IMR-90 (cell line): ENCODE measurements around the gene SLC16A9. TPM values are rescaled to one million over a fixed set of nuclear protein-coding genes. Genes with fewer than 3 reads are reported as not detected.

Experiments
- ATAC-seq: fragments of 200-7000 bp; cut with Tn5 transposase; 2 replicates; pipeline ENCODE4 v1.9.1; 2020; ENCODE audit warnings: low read depth, mild to moderate bottlenecking, moderate library complexity
- BruUV-seq: library from RNA; stranded (reverse); fragments of 400-500 nt; replicated peaks from 2 replicates; lab custom pipeline; 2021; lab: Mats Ljungman, UMichigan
- CTCF ChIA-PET: fragments of 300-600 bp; formaldehyde crosslinking; extraction: SDS; loops from one replicate; lab custom pipeline; 2021; ENCODE audit warnings: antibody characterized with exemption; lab: Yijun Ruan, JAX
- POLR2A ChIA-PET: fragments of 300-600 bp; sonication (Branson Sonifier 250); formaldehyde crosslinking; loops from one replicate; lab custom pipeline; 2022; ENCODE audit warnings: antibody characterized with exemption; ENCODE audit not compliant: unreplicated experiment; lab: Charles Lee
- DNase-seq: peaks from one replicate; pipeline ENCODE4 v3.0.0; 2013
- H2AFZ ChIP-seq: replicated peaks from 2 replicates; pipeline ENCODE3; 2013; ENCODE audit warnings: low read length, mild to moderate bottlenecking; ENCODE audit not compliant: poor library complexity
- H2AK5ac ChIP-seq: 2 replicates; pipeline ENCODE4 v1.6.1; 2013; ENCODE audit warnings: low read depth, low read length, inconsistent platforms
- H2AK9ac ChIP-seq: replicated peaks from 2 replicates; pipeline ENCODE3; 2013; ENCODE audit warnings: mild to moderate bottlenecking, low read depth, low read length, moderate library complexity; ENCODE audit not compliant: poor library complexity
- H2BK120ac ChIP-seq: 2 replicates; pipeline ENCODE4 v1.6.1; 2013; ENCODE audit warnings: low read depth, low read length, inconsistent platforms
- H2BK15ac ChIP-seq: 3 replicates; pipeline ENCODE4 v1.6.1; 2013; ENCODE audit warnings: low read depth, low read length, inconsistent platforms
- H2BK20ac ChIP-seq: 2 replicates; pipeline ENCODE4 v1.6.1; 2013; ENCODE audit warnings: low read depth, mild to moderate bottlenecking, inconsistent platforms, low read length, moderate library complexity
- H2BK5ac ChIP-seq: 2 replicates; pipeline ENCODE4 v1.6.1; 2013; ENCODE audit warnings: mild to moderate bottlenecking, low read depth, low read length, inconsistent platforms; ENCODE audit not compliant: poor library complexity, severe bottlenecking
- H3K14ac ChIP-seq: replicated peaks from 2 replicates; pipeline ENCODE4 v1.6.1; 2013; ENCODE audit warnings: low read depth, low read length, inconsistent platforms
- H3K18ac ChIP-seq: 2 replicates; pipeline ENCODE4 v1.6.1; 2013; ENCODE audit warnings: low read depth, low read length, control low read depth
- H3K23ac ChIP-seq: 2 replicates; pipeline ENCODE4 v1.6.1; 2013; ENCODE audit warnings: low read depth, low read length, inconsistent platforms
- H3K27ac ChIP-seq: 2 replicates; pipeline ENCODE4 v1.5.1; 2013; ENCODE audit warnings: mild to moderate bottlenecking, control low read depth, low read length; ENCODE audit not compliant: insufficient read depth
- H3K27me3 ChIP-seq: 2 replicates; pipeline ENCODE4 v1.6.1; 2013; ENCODE audit warnings: low read length; ENCODE audit not compliant: control insufficient read depth, insufficient read depth
- H3K36me3 ChIP-seq: 2 replicates; pipeline ENCODE4 v1.6.1; 2013; ENCODE audit warnings: low read length, mixed read lengths; ENCODE audit not compliant: control insufficient read depth, insufficient read depth
- H3K4ac ChIP-seq: 2 replicates; pipeline ENCODE4 v1.6.1; 2013; ENCODE audit warnings: low read depth, low read length, inconsistent platforms
- H3K4me1 ChIP-seq: 2 replicates; pipeline ENCODE4 v1.6.1; 2013; ENCODE audit warnings: low read length, mixed read lengths; ENCODE audit not compliant: control insufficient read depth, insufficient read depth
- H3K4me2 ChIP-seq: 2 replicates; pipeline ENCODE4 v1.6.1; 2013; ENCODE audit warnings: low read depth, mild to moderate bottlenecking, control low read depth, low read length, moderate library complexity
- H3K4me3 ChIP-seq: 2 replicates; pipeline ENCODE4 v1.5.1; 2013; ENCODE audit warnings: low read depth, mild to moderate bottlenecking, control low read depth, low read length, moderate library complexity; ENCODE audit not compliant: insufficient read depth
- H3K56ac ChIP-seq: 2 replicates; pipeline ENCODE4 v1.6.1; 2013; ENCODE audit warnings: low read length, inconsistent platforms; ENCODE audit not compliant: insufficient read depth; ENCODE audit errors: extremely low read depth
- H3K79me1 ChIP-seq, 2 experiments: 2 replicates each; pipeline ENCODE4 v1.6.1; 2013; ENCODE audit warnings: low read length in 2 of 2, inconsistent platforms in 1 of 2, low read depth in 1 of 2
- H3K9ac ChIP-seq: 2 replicates; pipeline ENCODE4 v1.6.1; 2013; ENCODE audit warnings: low read depth, low read length, control low read depth
- H3K9me1 ChIP-seq: 2 replicates; pipeline ENCODE4 v1.6.1; 2013; ENCODE audit warnings: low read length, inconsistent platforms; ENCODE audit not compliant: insufficient read depth
- H3K9me3 ChIP-seq: 2 replicates; pipeline ENCODE4 v1.6.1; 2013; ENCODE audit warnings: low read length; ENCODE audit not compliant: control insufficient read depth, insufficient read depth
- H4K20me1 ChIP-seq: 2 replicates; pipeline ENCODE4 v1.6.1; 2013; ENCODE audit warnings: low read length, inconsistent platforms; ENCODE audit not compliant: insufficient read depth
- H4K5ac ChIP-seq: 2 replicates; pipeline ENCODE4 v1.6.1; 2013; ENCODE audit warnings: mild to moderate bottlenecking, low read depth, low read length, control low read depth
- H4K8ac ChIP-seq, 2 experiments: 2 replicates each; pipeline ENCODE4 v1.6.1; 2013; ENCODE audit warnings: low read depth in 2 of 2, low read length in 2 of 2, control low read depth in 1 of 2, inconsistent platforms in 1 of 2
- H4K91ac ChIP-seq: 2 replicates; pipeline ENCODE4 v1.6.1; 2013; ENCODE audit warnings: low read depth, low read length, inconsistent platforms; ENCODE audit not compliant: insufficient read depth
- MAFK ChIP-seq: IDR thresholded peaks from 2 replicates; pipeline ENCODE4 v1.6.1; 2012; ENCODE audit warnings: low read depth, low read length, improper control_type of control experiment
- USF2 ChIP-seq: fragments of 150-350 bp; IDR thresholded peaks from 2 replicates; pipeline ENCODE4 v1.6.1; 2017; ENCODE audit warnings: mild to moderate bottlenecking, antibody characterized with exemption, low read length, low read depth
- WGBS, 2 experiments: methylation state at CpG; one replicate each; pipeline versions ENCODE4 v1.1.5 to v1.1.7; 2013; ENCODE audit warnings: missing lambda C conversion rate in 2 of 2; ENCODE audit not compliant: insufficient read length in 1 of 2; ENCODE audit errors: extremely low coverage in 2 of 2; 5-methylcytosine and 5-hydroxymethylcytosine counted together
- dilution Hi-C: fragments of 300-500 bp; cut with HindIII; formaldehyde crosslinking; loops from one replicate; pipeline ENCODE4 v1.14.3; 2018; ENCODE audit warnings: low sequenced_read_pairs; ENCODE audit not compliant: unreplicated experiment
- in situ Hi-C: fragments of 300-500 bp; cut with MboI; formaldehyde crosslinking; loops from 3 replicates; pipeline ENCODE4 v1.14.3; 2019; ENCODE audit warnings: low sequenced_read_pairs, inconsistent platforms, mixed read lengths
- intact Hi-C: fragments of 100-400 bp; cut with micrococcal nuclease; formaldehyde crosslinking; loops from 2 replicates; pipeline ENCODE4 v1.10.0; 2022
- polyA plus RNA-seq, 3 experiments: library from polyadenylated mRNA; depleted of rRNA; stranded (reverse); fragments of >200 nt; gene quantifications; 2 replicates each; pipeline ENCODE4 v1.2.3, GENCODE V29; 2012; ENCODE audit warnings: low replicate concordance in 1 of 3
- total RNA-seq: library from RNA; depleted of rRNA; stranded (reverse); fragments of >200 nt; gene quantifications from 2 replicates; pipeline ENCODE4 v1.2.3, GENCODE V29; 2012

Gene SLC16A9
- total and polyA plus RNA-seq, 2 of the 4 experiments (the other 2 are of a cell fraction) = 0.18 to 0.26 TPM

GRCh38 chr10:59607970-59608369 is 101.7 kb downstream of the SLC16A9 start:
- CTCF ChIA-PET = interaction anchor here (0.7 to 1.3 kb wide), 2 partner anchors 15 to 207 kb away, joined by 3 to 9 read pairs; no protein-coding TSS in a partner anchor
- no peak overlapping the region for H3K23ac ChIP-seq
- in situ Hi-C loops = loop anchor here (25.0 kb wide), 1 partner anchor 646 kb away; no protein-coding TSS in a partner anchor

More at GRCh38 chr10:59607970-59608369, 101.7 kb downstream of the SLC16A9 start:
- H3K9ac ChIP-seq = no peak overlapping the region
- no peak overlapping the region for H4K8ac ChIP-seq
- no peaks in the 10 kb centered on the region for H3K9me3 ChIP-seq
- H2BK120ac ChIP-seq = no peak overlapping the region
- no TSS peak for BruUV-seq
- intact Hi-C loops (no loop called here), dilution Hi-C loops (no loop called here)
- no CpG with 5 or more reads among the region's 4 CpGs for WGBS, 2 experiments
- ATAC-seq (no peak), DNase-seq (no peak)
- H4K20me1 ChIP-seq = no peaks in the 10 kb centered on the region
- no peak overlapping the region for H3K4ac ChIP-seq
- no peak overlapping the region for H3K18ac ChIP-seq
- POLR2A ChIA-PET = no interaction called here
- no peak overlapping the region for H3K27ac ChIP-seq
- H2AK9ac ChIP-seq = no peak overlapping the region
- no peak overlapping the region for H4K5ac ChIP-seq
- no peak overlapping the region for H2BK20ac ChIP-seq
- TF ChIP-seq MAFK (peak; percentile 64), USF2 (no peak)
- H3K14ac ChIP-seq = no peak overlapping the region
- no peak overlapping the region for H2AFZ ChIP-seq
- no peak overlapping the region for H3K4me3 ChIP-seq
- H2AK5ac ChIP-seq = no peak overlapping the region
- H3K4me1 ChIP-seq = no peaks in the 10 kb centered on the region
- no peak overlapping the region for H3K56ac ChIP-seq
- no peaks in the 10 kb centered on the region for H3K79me1 ChIP-seq
- no peak overlapping the region for H3K4me2 ChIP-seq
- no peaks in the 10 kb centered on the region for H3K9me1 ChIP-seq
- H3K27me3 ChIP-seq = no peaks in the 10 kb centered on the region
- no peak overlapping the region for H2BK5ac ChIP-seq
- no peak overlapping the region for H4K91ac ChIP-seq
- no peaks in the 10 kb centered on the region for H3K36me3 ChIP-seq
- no peak overlapping the region for H2BK15ac ChIP-seq
